ENCODE data around the gene UCHL3. TPM values are rescaled to one million over a fixed set of nuclear protein-coding genes. Genes with fewer than 3 reads are reported as not detected.

Gene UCHL3
- 10 to 100 TPM; 11.3 to 44.2 (median 25.6) TPM for total RNA-seq

DNA sequence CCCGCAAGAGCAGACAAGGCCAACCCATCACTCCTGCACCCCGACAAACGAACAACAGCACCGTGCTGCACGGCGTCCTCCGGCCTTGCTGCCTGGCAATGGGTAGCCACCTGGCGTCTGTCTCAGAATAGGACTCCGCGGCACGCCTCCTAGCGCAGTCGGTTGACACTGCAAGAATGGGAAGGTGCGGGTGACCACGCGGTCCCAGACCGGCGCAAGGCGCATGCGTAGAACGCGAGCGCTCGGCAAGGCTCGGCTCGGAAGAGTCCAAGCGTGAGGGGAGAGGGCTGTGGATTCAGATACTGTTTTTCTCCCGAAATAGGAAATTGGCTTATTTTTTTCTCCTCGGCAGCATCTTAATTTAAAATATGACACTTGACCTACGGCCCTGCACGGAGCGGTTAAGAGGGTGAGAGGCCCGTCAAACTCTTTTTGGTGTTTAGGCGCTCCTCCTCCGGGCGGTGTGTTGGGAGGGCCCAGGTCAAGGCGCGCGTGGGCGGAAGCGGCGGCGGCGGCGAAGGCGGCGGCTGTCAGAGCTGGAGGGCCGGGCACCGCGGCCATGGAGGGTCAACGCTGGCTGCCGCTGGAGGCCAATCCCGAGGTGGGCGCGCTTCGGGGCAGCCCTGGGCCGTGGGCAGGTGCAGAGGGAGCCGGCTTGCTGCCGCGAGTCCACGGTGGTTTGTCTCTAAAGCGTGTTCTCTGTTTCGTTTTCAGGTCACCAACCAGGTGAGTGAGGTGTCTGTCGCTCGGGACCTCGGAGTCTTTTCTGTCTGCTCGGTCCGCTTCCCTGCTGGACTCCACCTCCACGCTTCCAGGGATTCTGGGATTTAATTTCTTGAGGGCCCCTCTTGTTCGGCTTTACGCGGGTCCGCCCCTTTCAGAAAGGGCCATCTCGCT is at the start of gene UCHL3:
UCHL3 (plus strand) TSS at position 530 of the 897 bp plus-strand sequence; CDS start at position 560, 30 bp downstream.
- TF ChIP-seq CTCF (IDR thresholded peaks at IDR 0.05; ENCODE audit: low read depth) = no peak

DNA sequence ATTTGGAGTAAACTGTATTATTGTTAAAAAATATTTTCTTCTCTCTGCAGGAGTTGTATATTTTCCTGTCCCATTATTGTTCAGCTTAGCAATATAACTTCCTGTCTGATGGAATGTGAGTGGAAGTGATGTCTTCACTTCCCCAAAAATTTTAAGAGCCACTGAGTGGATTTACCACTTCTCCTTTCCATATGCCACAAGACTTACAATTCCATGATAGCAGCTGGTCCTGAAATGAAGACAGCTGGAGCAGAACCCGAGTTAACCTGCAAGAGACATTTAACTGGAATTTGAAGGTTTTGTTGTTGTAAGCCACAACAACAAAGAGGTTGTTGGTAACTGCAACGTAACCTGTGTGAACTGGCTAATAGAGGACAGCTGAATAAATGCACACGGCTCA is 44.3 kb upstream of the UCHL3 start:
- TF ChIP-seq CTCF (IDR thresholded peaks at IDR 0.05; ENCODE audit: low read depth) = no peak

- no peak for TF ChIP-seq CTCF (IDR thresholded peaks at IDR 0.05; ENCODE audit: low read depth)
These were observed 43.6 kb upstream of the UCHL3 start for GRCh38 chr13:75506018-75506417.

- no peak for TF ChIP-seq CTCF (IDR thresholded peaks at IDR 0.05; ENCODE audit: low read depth)
These were observed 42.3 kb upstream of the UCHL3 start for GRCh38 chr13:75507027-75508001.

GRCh38 chr13:75508002-75508548 is 41.5 kb upstream of the UCHL3 start:
- no peak for TF ChIP-seq CTCF (IDR thresholded peaks at IDR 0.05; ENCODE audit: low read depth)

- no peak for TF ChIP-seq CTCF (IDR thresholded peaks at IDR 0.05; ENCODE audit: low read depth)
These were observed 38.5 kb upstream of the UCHL3 start for GRCh38 chr13:75511051-75511625.
